H1 (cell line): Measurements from ENCODE around the gene PIP4K2C. TPM values are rescaled to one million over a fixed set of nuclear protein-coding genes. Genes with fewer than 3 reads are reported as not detected.

Experiments
- CTCF ChIA-PET: fragments of 300-600 bp; sonication (Branson Sonifier 250); formaldehyde crosslinking; loops from one replicate; lab custom pipeline; 2021; ENCODE audit not compliant: partially characterized antibody; lab: Charles Lee
- POLR2A ChIA-PET: fragments of 300-600 bp; sonication (Branson Sonifier 250); formaldehyde crosslinking; loops from one replicate; lab custom pipeline; 2021; ENCODE audit warnings: inconsistent platforms; ENCODE audit not compliant: partially characterized antibody; lab: Charles Lee
- DNase-seq, 2 experiments: peaks; one replicate each; pipeline versions ENCODE4 v3.0.0 to v3.0.0-alpha.2; 2010 to 2022; ENCODE audit warnings: low spot score in 2 of 2, low read depth in 1 of 2, mixed read lengths in 1 of 2
- FAIRE-seq: peaks from 2 replicates; lab custom pipeline; 2011; peaks lifted over from hg19 to GRCh38; lab: Jason Lieb, UNC
- H2AFZ ChIP-seq: 2 replicates; pipeline ENCODE4 v1.8.1; 2012; ENCODE audit warnings: low read length, inconsistent platforms
- H2AK5ac ChIP-seq: 2 replicates; pipeline ENCODE4 v1.6.1; 2013; ENCODE audit warnings: low read depth, low read length
- H2BK120ac ChIP-seq: replicated peaks from 2 replicates; pipeline ENCODE3; 2013; ENCODE audit warnings: low read depth, low read length, inconsistent platforms
- H2BK12ac ChIP-seq: 2 replicates; pipeline ENCODE4 v1.6.1; 2013; ENCODE audit warnings: low read depth, low read length
- H2BK15ac ChIP-seq: 2 replicates; pipeline ENCODE4 v1.6.1; 2013; ENCODE audit warnings: low read length
- H2BK20ac ChIP-seq: 2 replicates; pipeline ENCODE4 v1.6.1; 2013; ENCODE audit warnings: low read length
- H2BK5ac ChIP-seq: 2 replicates; pipeline ENCODE4 v1.6.1; 2013; ENCODE audit warnings: low read depth, low read length
- H3K14ac ChIP-seq: 2 replicates; pipeline ENCODE4 v1.6.1; 2013; ENCODE audit warnings: inconsistent platforms; ENCODE audit not compliant: insufficient read length
- H3K18ac ChIP-seq: 2 replicates; pipeline ENCODE4 v1.6.1; 2013; ENCODE audit warnings: low read length; ENCODE audit errors: extremely low read depth
- H3K23ac ChIP-seq: 2 replicates; pipeline ENCODE4 v1.6.1; 2013; ENCODE audit warnings: inconsistent platforms; ENCODE audit not compliant: insufficient read length
- H3K23me2 ChIP-seq: 2 replicates; pipeline ENCODE4 v1.6.1; 2013; ENCODE audit warnings: low read depth, low read length
- H3K27ac ChIP-seq: 2 replicates; pipeline ENCODE4 v1.6.1; 2011; ENCODE audit warnings: low read depth, low read length, inconsistent platforms
- H3K27me3 ChIP-seq, 4 experiments: replicated peaks in 1 of 4; 1 replicate in 1 of 4; 2 replicates in 3 of 4; pipeline versions ENCODE4 v1.6.1 to v1.8.1; 2011 to 2013; ENCODE audit warnings: low read length in 3 of 4, mild to moderate bottlenecking in 3 of 4, inconsistent platforms in 2 of 4, mixed read lengths in 2 of 4, moderate library complexity in 1 of 4; ENCODE audit not compliant: control insufficient read depth in 3 of 4, insufficient read depth in 3 of 4; ENCODE audit errors: extremely low read depth in 1 of 4
- H3K36me3 ChIP-seq, 4 experiments: 2 replicates each; pipeline versions ENCODE4 v1.6.1 to v1.8.1; 2011 to 2013; ENCODE audit warnings: mild to moderate bottlenecking in 4 of 4, low read length in 3 of 4, moderate library complexity in 2 of 4, control low read depth in 1 of 4, inconsistent platforms in 1 of 4; ENCODE audit not compliant: insufficient read depth in 4 of 4, control insufficient read depth in 2 of 4
- H3K4ac ChIP-seq: replicated peaks from 2 replicates; pipeline ENCODE3; 2013; ENCODE audit warnings: low read length, low read depth, mixed read lengths, inconsistent platforms; ENCODE audit not compliant: insufficient read length
- H3K4me1 ChIP-seq, 4 experiments: replicated peaks in 1 of 4; 1 replicate in 1 of 4; 2 replicates in 3 of 4; pipeline versions ENCODE4 v1.6.1 to v1.8.1; 2011 to 2013; ENCODE audit warnings: low read length in 3 of 4, inconsistent platforms in 2 of 4, mixed read lengths in 1 of 4; ENCODE audit not compliant: insufficient read depth in 4 of 4, control insufficient read depth in 3 of 4
- H3K4me2 ChIP-seq, 2 experiments: 2 replicates each; pipeline versions ENCODE4 v1.6.1 to v1.8.1; 2011 to 2013; ENCODE audit warnings: low read depth in 2 of 2, low read length in 2 of 2, control low read depth in 1 of 2, inconsistent platforms in 1 of 2, mild to moderate bottlenecking in 1 of 2; ENCODE audit not compliant: insufficient read depth in 1 of 2
- H3K4me3 ChIP-seq, 4 experiments: fragments of 200-600, 300-600 bp in 1 of 4; sonication (generic), shearing (Covaris generic), sonication (Bioruptor Twin) in 1 of 4; 2 replicates each; pipeline versions ENCODE4 v1.5.1 to v1.8.1; 2011 to 2016; ENCODE audit warnings: low read length in 4 of 4, low read depth in 3 of 4, control low read depth in 2 of 4, inconsistent platforms in 2 of 4, mild to moderate bottlenecking in 2 of 4, mixed read lengths in 1 of 4, moderate library complexity in 1 of 4; ENCODE audit not compliant: insufficient read depth in 2 of 4; ENCODE audit errors: extremely low read depth in 1 of 4
- H3K56ac ChIP-seq: replicated peaks from 2 replicates; pipeline ENCODE3; 2013; ENCODE audit warnings: low read depth, mild to moderate bottlenecking, mixed read lengths, low read length, inconsistent platforms; ENCODE audit not compliant: insufficient read length
- H3K79me1 ChIP-seq: 2 replicates; pipeline ENCODE4 v1.6.1; 2013; ENCODE audit warnings: low read depth, low read length, control low read depth
- H3K79me2 ChIP-seq, 2 experiments: 2 replicates each; pipeline versions ENCODE4 v1.6.1 to v1.8.1; 2012 to 2013; ENCODE audit warnings: low read length in 2 of 2, mild to moderate bottlenecking in 2 of 2, inconsistent platforms in 1 of 2; ENCODE audit not compliant: insufficient read depth in 2 of 2, control insufficient read depth in 1 of 2
- H3K9ac ChIP-seq, 4 experiments: replicated peaks in 1 of 4; 1 replicate in 1 of 4; 2 replicates in 3 of 4; pipeline versions ENCODE4 v1.6.1 to v1.8.1; 2011 to 2013; ENCODE audit warnings: low read depth in 3 of 4, low read length in 3 of 4, control low read depth in 2 of 4, mild to moderate bottlenecking in 2 of 4, moderate library complexity in 2 of 4, inconsistent platforms in 1 of 4; ENCODE audit errors: extremely low read depth in 1 of 4
- H3K9me3 ChIP-seq, 2 experiments: 2 replicates each; pipeline versions ENCODE4 v1.6.1 to v1.8.1; 2012 to 2013; ENCODE audit warnings: mild to moderate bottlenecking in 2 of 2, moderate library complexity in 2 of 2, control low read depth in 1 of 2, inconsistent platforms in 1 of 2, low read depth in 1 of 2, low read length in 1 of 2, mixed read lengths in 1 of 2; ENCODE audit not compliant: insufficient read depth in 2 of 2
- H4K20me1 ChIP-seq, 2 experiments: replicated peaks in 1 of 2; 2 replicates each; pipeline versions ENCODE3 to v1.8.1; 2011 to 2013; ENCODE audit warnings: inconsistent platforms in 2 of 2, low read length in 2 of 2, mild to moderate bottlenecking in 1 of 2; ENCODE audit not compliant: insufficient read depth in 2 of 2, control insufficient read depth in 1 of 2
- H4K5ac ChIP-seq: 2 replicates; pipeline ENCODE4 v1.6.1; 2013; ENCODE audit warnings: low read length, low read depth, mixed read lengths, inconsistent platforms; ENCODE audit not compliant: insufficient read length
- H4K8ac ChIP-seq: 2 replicates; pipeline ENCODE4 v1.8.0; 2013; ENCODE audit warnings: mild to moderate bottlenecking, moderate library complexity, low read length, inconsistent platforms; ENCODE audit not compliant: insufficient read depth; ENCODE audit errors: extremely low read depth
- H4K91ac ChIP-seq: replicated peaks from 2 replicates; pipeline ENCODE3; 2013; ENCODE audit warnings: low read length, mixed read lengths, inconsistent platforms; ENCODE audit not compliant: insufficient read length
- ASH2L ChIP-seq: fragments of 200-600, 300-600 bp; sonication (generic); IDR thresholded peaks from one replicate; pipeline ENCODE4 v1.7.1; 2017; ENCODE audit warnings: low read length
- BACH1 ChIP-seq: IDR thresholded peaks from 2 replicates; pipeline ENCODE4 v1.6.1; 2012; ENCODE audit warnings: low read length, improper control_type of control experiment
- CEBPB ChIP-seq: IDR thresholded peaks from 2 replicates; pipeline ENCODE4 v1.6.1; 2012; ENCODE audit warnings: low read depth, low read length
- RAD21 ChIP-seq, 2 experiments: IDR thresholded peaks in 1 of 2; conservative IDR thresholded peaks in 1 of 2; 2 replicates each; pipeline ENCODE4 v1.6.1; 2011; ENCODE audit warnings: low read depth in 2 of 2, low read length in 2 of 2, improper control_type of control experiment in 1 of 2, inconsistent platforms in 1 of 2, mild to moderate bottlenecking in 1 of 2, moderate library complexity in 1 of 2
- RNF2 ChIP-seq: fragments of 200-900, 300-1000 bp; sonication (generic); IDR thresholded peaks from 2 replicates; pipeline ENCODE4 v1.7.1; 2016; ENCODE audit warnings: borderline replicate concordance, low read depth, mild to moderate bottlenecking, antibody characterized with exemption, low read length; ENCODE audit not compliant: poor library complexity, severe bottlenecking; ENCODE audit errors: missing control alignments
- WGBS, 2 experiments: shearing (Covaris generic) in 1 of 2; methylation state at CpG; one replicate each; pipeline versions ENCODE4 v1.1.6 to v1.1.7; 2013 to 2015; ENCODE audit warnings: low lambda C conversion rate in 2 of 2, mixed read lengths in 2 of 2, inconsistent platforms in 1 of 2, low coverage in 1 of 2, missing lambda C conversion rate in 1 of 2; ENCODE audit not compliant: insufficient replicate concordance in 2 of 2, insufficient coverage in 1 of 2, insufficient read length in 1 of 2; ENCODE audit errors: extremely low coverage in 1 of 2, missing lambda C conversion rate in 1 of 2; 5-methylcytosine and 5-hydroxymethylcytosine counted together
- polyA plus RNA-seq, 7 experiments: library from polyadenylated mRNA; depleted of rRNA in 3 of 7; stranded (reverse) in 5 of 7; unstranded in 2 of 7; fragments of >200 nt in 5 of 7; fragments of 200-250 nt in 2 of 7; gene quantifications; 1 replicate in 5 of 7; 2 replicates in 1 of 7; 4 replicates in 1 of 7; pipeline versions ENCODE4 v1.2.1 to v1.2.3, GENCODE V29; 2011 to 2013; ENCODE audit warnings: missing spikeins in 2 of 7, mixed read lengths in 2 of 7
- total RNA-seq: library from RNA; stranded (reverse); fragmentation: NEBNext Ultra II Directional; extraction: Animal tissue kit (Norgen Biotek cat#: 25700); gene quantifications from 2 replicates; pipeline ENCODE4 v1.2.1, GENCODE V29; 2021
- TF ChIP-seq, protein P1 (sequence below): IDR thresholded peaks from 2 replicates; pipeline ENCODE4 v1.6.1; 2011; ENCODE audit warnings: low read depth, mild to moderate bottlenecking, low read length; ENCODE audit not compliant: insufficient read depth
- TF ChIP-seq, protein P2 (sequence below): IDR thresholded peaks from 2 replicates; pipeline ENCODE4 v1.6.1; 2011; ENCODE audit warnings: low read length, improper control_type of control experiment
- TF ChIP-seq, protein P3 (sequence below): IDR thresholded peaks from 2 replicates; pipeline ENCODE4 v1.6.1; 2012; ENCODE audit warnings: low read length, inconsistent platforms

PIP4K2C gene
- total and polyA plus RNA-seq, 2 of the 8 experiments (the other 6 are each of a cell fraction or from before 2014, with no cell fraction given), result 25.0 to 27.1 TPM

DNA sequence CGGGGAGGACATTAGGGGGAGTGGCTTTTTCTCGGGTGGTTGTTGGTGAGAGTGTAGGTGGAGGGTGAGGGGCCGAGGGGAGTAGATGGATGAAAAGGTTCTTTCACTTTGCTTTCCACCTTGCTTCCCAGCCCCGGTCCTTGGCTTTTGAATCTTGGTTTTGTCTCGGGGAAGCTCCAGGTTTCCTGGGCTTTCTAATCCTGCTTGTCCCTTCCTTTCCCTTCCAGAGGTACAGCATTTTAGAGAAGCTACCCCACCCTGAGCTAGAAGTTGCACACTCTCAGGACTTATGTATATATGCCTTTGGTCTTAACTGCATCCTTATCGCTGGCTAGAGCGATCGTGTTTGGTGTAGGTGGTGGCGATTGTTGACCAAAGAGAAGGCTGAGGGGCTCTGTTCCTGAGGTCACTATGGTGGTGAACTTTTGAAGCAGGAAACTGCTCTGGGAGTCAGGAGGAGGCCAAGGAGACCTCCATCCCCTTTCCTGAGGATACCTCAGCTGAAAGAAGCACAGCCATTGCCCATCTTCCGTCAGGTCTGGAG is 862 bp downstream of the PIP4K2C start:
- FAIRE-seq, result no peak
- no peak for TF ChIP-seq RAD21 (IDR thresholded peaks at IDR 0.05 in 1 of 2, conservative IDR thresholded peaks at IDR 0.05 in 1 of 2; ENCODE audit: low read depth in 2 of 2, low read length in 2 of 2)
- TF ChIP-seq, protein P1, sequence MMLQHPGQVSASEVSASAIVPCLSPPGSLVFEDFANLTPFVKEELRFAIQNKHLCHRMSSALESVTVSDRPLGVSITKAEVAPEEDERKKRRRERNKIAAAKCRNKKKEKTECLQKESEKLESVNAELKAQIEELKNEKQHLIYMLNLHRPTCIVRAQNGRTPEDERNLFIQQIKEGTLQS, result no peak
- TF ChIP-seq RNF2, result no peak
- no peak for TF ChIP-seq BACH1
- no peak for TF ChIP-seq CEBPB
- TF ChIP-seq, protein P2, sequence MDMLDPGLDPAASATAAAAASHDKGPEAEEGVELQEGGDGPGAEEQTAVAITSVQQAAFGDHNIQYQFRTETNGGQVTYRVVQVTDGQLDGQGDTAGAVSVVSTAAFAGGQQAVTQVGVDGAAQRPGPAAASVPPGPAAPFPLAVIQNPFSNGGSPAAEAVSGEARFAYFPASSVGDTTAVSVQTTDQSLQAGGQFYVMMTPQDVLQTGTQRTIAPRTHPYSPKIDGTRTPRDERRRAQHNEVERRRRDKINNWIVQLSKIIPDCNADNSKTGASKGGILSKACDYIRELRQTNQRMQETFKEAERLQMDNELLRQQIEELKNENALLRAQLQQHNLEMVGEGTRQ, result no peak
- TF ChIP-seq, protein P3, sequence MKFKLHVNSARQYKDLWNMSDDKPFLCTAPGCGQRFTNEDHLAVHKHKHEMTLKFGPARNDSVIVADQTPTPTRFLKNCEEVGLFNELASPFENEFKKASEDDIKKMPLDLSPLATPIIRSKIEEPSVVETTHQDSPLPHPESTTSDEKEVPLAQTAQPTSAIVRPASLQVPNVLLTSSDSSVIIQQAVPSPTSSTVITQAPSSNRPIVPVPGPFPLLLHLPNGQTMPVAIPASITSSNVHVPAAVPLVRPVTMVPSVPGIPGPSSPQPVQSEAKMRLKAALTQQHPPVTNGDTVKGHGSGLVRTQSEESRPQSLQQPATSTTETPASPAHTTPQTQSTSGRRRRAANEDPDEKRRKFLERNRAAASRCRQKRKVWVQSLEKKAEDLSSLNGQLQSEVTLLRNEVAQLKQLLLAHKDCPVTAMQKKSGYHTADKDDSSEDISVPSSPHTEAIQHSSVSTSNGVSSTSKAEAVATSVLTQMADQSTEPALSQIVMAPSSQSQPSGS, result no peak
- no peak for TF ChIP-seq ASH2L

More for the DNA sequence above, 862 bp downstream of the PIP4K2C start:
- H2BK15ac ChIP-seq, result no peak overlapping the region
- peak overlapping the region; percentile 83 for H3K4me2 ChIP-seq
- no peak overlapping the region for H4K91ac ChIP-seq
- no peak for DNase-seq
- H2BK20ac ChIP-seq, result no peak overlapping the region
- CTCF ChIA-PET, result interaction anchor here (0.6 to 6.1 kb wide), 15 partner anchors 9 to 165 kb away, joined by 3 to 40 read pairs (median 4); partner anchors contain the start of genes DTX3 and OS9
- 50% methylated on average over 10 of the region's 10 CpGs; no CpG with 5 or more reads in 1 of the 2 experiments for WGBS, 2 experiments
- H3K14ac ChIP-seq, result no peak overlapping the region
- H4K5ac ChIP-seq, result no peak overlapping the region
- no peak overlapping the region for H2BK120ac ChIP-seq
- no peak overlapping the region for H3K18ac ChIP-seq
- no peak overlapping the region for H2BK12ac ChIP-seq
- no peak overlapping the region for H2BK5ac ChIP-seq
- no peak overlapping the region for H4K8ac ChIP-seq
- H4K20me1 ChIP-seq, result peaks cover 2 to 4% of the 10 kb centered on the region in 2 experiments
- H3K79me2 ChIP-seq, result peaks cover 5 to 20% of the 10 kb centered on the region in 2 experiments; a peak in 3 of 4 replicates
- H3K4me3 ChIP-seq, result peak overlapping the region; percentile 72 to 95 (median 80)
- peaks cover 15% of the 10 kb centered on the region; the same call in 1 of the 2 replicates for H3K23me2 ChIP-seq
- H3K23ac ChIP-seq, result no peak overlapping the region
- H3K4me1 ChIP-seq, result peaks cover 2 to 7% (median 3%) of the 10 kb centered on the region in 4 experiments; a peak in 6 of 7 replicates
- no peak overlapping the region for H3K56ac ChIP-seq
- H3K9ac ChIP-seq, result peak overlapping the region in 3 of 4 experiments; percentile 61 to 72 (median 66); a peak in 5 of 7 replicates
- H2AK5ac ChIP-seq, result no peak overlapping the region
- no peak overlapping the region for H3K4ac ChIP-seq
- H3K27ac ChIP-seq, result no peak overlapping the region
- H2AFZ ChIP-seq, result no peak overlapping the region
- no peaks in the 10 kb centered on the region for H3K27me3 ChIP-seq
- H3K9me3 ChIP-seq, result no peaks in the 10 kb centered on the region
- H3K36me3 ChIP-seq, result peaks cover 0 to 8% (median 3%) of the 10 kb centered on the region in 4 experiments; a peak in 2 of 8 replicates
- H3K79me1 ChIP-seq, result 0 out of 2 replicates have a peak, but pooled peaks cover 3% of the 10 kb centered on the region
- POLR2A ChIA-PET, result interaction anchor here (1.2 to 6.2 kb wide), 9 partner anchors 9 to 67 kb away, joined by 3 to 60 read pairs (median 6); partner anchors contain the start of genes ARHGEF25 and DTX3
